GM12878 (cell line): ENCODE results near the gene PRMT7. TPM values are rescaled to one million over a fixed set of nuclear protein-coding genes. Genes with fewer than 3 reads are reported as not detected.

Source experiments
- CEBPB ChIP-seq, 2 experiments: fragments of 150-350 bp in 1 of 2; IDR thresholded peaks; 2 replicates each; pipeline ENCODE4 v1.6.1; 2012 to 2014; ENCODE audit warnings: low read depth in 2 of 2, low read length in 2 of 2, borderline replicate concordance in 1 of 2, inconsistent platforms in 1 of 2
- ELK1 ChIP-seq: IDR thresholded peaks from 2 replicates; pipeline ENCODE4 v1.6.1; 2012; ENCODE audit warnings: low read depth, low read length, improper control_type of control experiment
- FOS ChIP-seq: IDR thresholded peaks from 3 replicates; pipeline ENCODE4 v1.6.1; 2011; ENCODE audit warnings: borderline replicate concordance; ENCODE audit not compliant: insufficient read length; ENCODE audit errors: extremely low read depth
- NBN ChIP-seq: fragments of 450-650 bp; IDR thresholded peaks from 2 replicates; pipeline ENCODE4 v1.6.1; 2016
- NR2C1 ChIP-seq: fragments of 450-650 bp; IDR thresholded peaks from 2 replicates; pipeline ENCODE4 v1.6.1; 2017; ENCODE audit warnings: antibody characterized with exemption, mild to moderate bottlenecking, moderate library complexity
- RB1 ChIP-seq: fragments of 450-650 bp; formaldehyde crosslinking; IDR thresholded peaks from 2 replicates; pipeline ENCODE4 v1.6.1; 2017; ENCODE audit warnings: mild to moderate bottlenecking, borderline replicate concordance
- SUPT20H ChIP-seq: IDR thresholded peaks from 2 replicates; pipeline ENCODE4 v1.6.1; 2011; ENCODE audit warnings: low read depth, mild to moderate bottlenecking, low read length, moderate library complexity, borderline replicate concordance; ENCODE audit not compliant: control insufficient read depth
- TAF1 ChIP-seq: IDR thresholded peaks from 2 replicates; pipeline ENCODE4 v1.6.1; 2011; ENCODE audit warnings: mild to moderate bottlenecking, low read depth, low read length, borderline replicate concordance
- WRNIP1 ChIP-seq: IDR thresholded peaks from 2 replicates; pipeline ENCODE4 v1.6.1; 2011; ENCODE audit warnings: low read depth, low read length, improper control_type of control experiment, borderline replicate concordance
- YY1 ChIP-seq: IDR thresholded peaks from 2 replicates; pipeline ENCODE4 v1.6.1; 2011; ENCODE audit warnings: low read depth, mild to moderate bottlenecking, low read length
- ZBTB4 ChIP-seq: fragments of 450-650 bp; formaldehyde crosslinking; IDR thresholded peaks from 2 replicates; pipeline ENCODE4 v1.4.0; 2022; ENCODE audit warnings: mild to moderate bottlenecking, moderate library complexity
- ZNF384 ChIP-seq: IDR thresholded peaks from 2 replicates; pipeline ENCODE4 v1.6.1; 2012; ENCODE audit warnings: low read depth, mild to moderate bottlenecking, low read length, improper control_type of control experiment, borderline replicate concordance
- polyA plus RNA-seq, 11 experiments: library from polyadenylated mRNA; depleted of rRNA in 4 of 11; unstranded in 6 of 11; stranded (reverse) in 5 of 11; fragments of >200 nt; fragmentation: Nextera tagmentation in 4 of 11; fragmentation: Illumina TruSeq in 1 of 11; extraction: Ambion mirVana in 4 of 11; extraction: Trizol in 1 of 11; gene quantifications; 1 replicate in 1 of 11; 2 replicates in 10 of 11; pipeline versions ENCODE4 v1.2.1 to v1.2.3, GENCODE V29; 2011 to 2016; ENCODE audit warnings: inconsistent platforms in 2 of 11, missing spikeins in 2 of 11, low read depth in 1 of 11
- total RNA-seq, 4 experiments: library from RNA; depleted of rRNA in 3 of 4; stranded (reverse); fragments of >200 nt in 3 of 4; fragmentation: Illumina TruSeq in 1 of 4; extraction: Trizol in 1 of 4; gene quantifications; 2 replicates each; pipeline versions ENCODE4 v1.2.1 to v1.2.3, GENCODE V29; 2013 to 2021

The PRMT7 gene
- total and polyA plus RNA-seq, 10 of the 15 experiments (the other 5 are each of a cell fraction or from before 2014, with no cell fraction given): 5.1 to 56.1 (median 42.0) TPM

DNA sequence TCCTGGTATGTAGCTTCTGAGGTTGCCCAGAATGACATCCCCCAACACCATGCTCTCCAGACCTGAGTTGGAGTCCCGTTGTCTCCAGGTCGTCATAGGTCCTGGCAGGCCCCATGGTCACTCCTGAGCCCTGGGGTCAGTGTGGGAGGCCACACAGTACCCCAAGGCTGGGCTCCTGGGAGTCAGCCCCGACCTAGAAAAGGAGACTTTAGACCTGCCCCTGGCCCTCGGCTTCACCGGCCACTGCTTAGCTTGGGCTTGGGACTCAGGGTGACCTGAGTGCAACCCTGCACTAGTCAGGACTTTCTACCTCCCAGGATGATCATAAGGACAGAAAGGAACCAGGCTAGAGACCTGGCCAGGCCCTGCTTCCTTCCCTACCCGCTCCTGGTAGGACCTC, 65.8 kb downstream of the PRMT7 start (continued):
- no peak for TF ChIP-seq ZBTB4 (CRISPR knock-in tag)
- no peak for TF ChIP-seq TAF1
- TF ChIP-seq RB1: no peak
- no peak for TF ChIP-seq SUPT20H
- TF ChIP-seq ZNF384: no peak
- TF ChIP-seq CEBPB (IDR thresholded peaks at IDR 0.05; ENCODE audit: borderline replicate concordance in 1 of 2, low read depth in 2 of 2, low read length in 2 of 2): no peak
- TF ChIP-seq NBN: no peak
- TF ChIP-seq ELK1: no peak
- TF ChIP-seq WRNIP1: no peak
- no peak for TF ChIP-seq NR2C1
- TF ChIP-seq FOS: no peak
- no peak for TF ChIP-seq YY1
- TF ChIP-seq, all 136 proteins: peak for 0
